Measurements from ENCODE around the gene PRTN3.

Gene PRTN3

GRCh38 chr19:897442-898039 lies 56.7 kb downstream of the PRTN3 start:
- Histone ChIP-seq H3K9ac (ENCODE audit: low read depth, low read length, poor library complexity, severe bottlenecking) (no peak overlapping the region), H4K20me1 (ENCODE audit: insufficient read depth, low read length, poor library complexity, severe bottlenecking) (peaks cover 3% of the 10 kb centered on the region), H2AFZ (ENCODE audit: low read length) (no peak overlapping the region), H3K4me1 (ENCODE audit: insufficient read depth, low read length, poor library complexity, severe bottlenecking) (no peaks in the 10 kb centered on the region), H3K4me2 (ENCODE audit: low read depth, low read length, poor library complexity, severe bottlenecking) (no peak overlapping the region), H3K4me3 (ENCODE audit: low read length, poor library complexity, severe bottlenecking) (no peak overlapping the region), H3K9me2 (replicated peaks; ENCODE audit: low read depth, low read length) (no peaks in the 10 kb centered on the region), H3K9me3 (ENCODE audit: insufficient read depth, low read depth, low read length) (no peaks in the 10 kb centered on the region), H3K27me3 (ENCODE audit: insufficient read depth, low read length, poor library complexity, severe bottlenecking) (no peaks in the 10 kb centered on the region), H3F3A (ENCODE audit: low read depth) (no peaks in the 10 kb centered on the region), H3K36me3 (ENCODE audit: insufficient read depth, low read length) (no peaks in the 10 kb centered on the region), H3K79me2 (ENCODE audit: insufficient read depth, low read length) (peaks cover under 1% of the 10 kb centered on the region; the same call in 1 of the 2 replicates)
- TF ChIP-seq CTCF (conservative IDR thresholded peaks at IDR 0.05; ENCODE audit: low read length) (no peak), EZH2phosphoT487 (IDR thresholded peaks at IDR 0.05; ENCODE audit: borderline replicate concordance) (no peak)

Measured in Loucy (cell line).